GM23248 (cell line): ENCODE results near the gene PCDHGA6.

ENCODE experiments used
- EZH2 ChIP-seq: fragments of 200-600 bp; sonication (generic); IDR thresholded peaks from 2 replicates; pipeline ENCODE4 v1.6.1; 2018; ENCODE audit warnings: antibody characterized with exemption, mild to moderate bottlenecking; ENCODE audit not compliant: insufficient read depth, poor library complexity, severe bottlenecking
- EZH2phosphoT487 ChIP-seq: fragments of 200-600 bp; sonication (generic); IDR thresholded peaks from 2 replicates; pipeline ENCODE4 v1.6.1; 2018; ENCODE audit warnings: antibody characterized with exemption, moderate library complexity, mild to moderate bottlenecking, low read depth; ENCODE audit not compliant: insufficient read depth

DNA sequence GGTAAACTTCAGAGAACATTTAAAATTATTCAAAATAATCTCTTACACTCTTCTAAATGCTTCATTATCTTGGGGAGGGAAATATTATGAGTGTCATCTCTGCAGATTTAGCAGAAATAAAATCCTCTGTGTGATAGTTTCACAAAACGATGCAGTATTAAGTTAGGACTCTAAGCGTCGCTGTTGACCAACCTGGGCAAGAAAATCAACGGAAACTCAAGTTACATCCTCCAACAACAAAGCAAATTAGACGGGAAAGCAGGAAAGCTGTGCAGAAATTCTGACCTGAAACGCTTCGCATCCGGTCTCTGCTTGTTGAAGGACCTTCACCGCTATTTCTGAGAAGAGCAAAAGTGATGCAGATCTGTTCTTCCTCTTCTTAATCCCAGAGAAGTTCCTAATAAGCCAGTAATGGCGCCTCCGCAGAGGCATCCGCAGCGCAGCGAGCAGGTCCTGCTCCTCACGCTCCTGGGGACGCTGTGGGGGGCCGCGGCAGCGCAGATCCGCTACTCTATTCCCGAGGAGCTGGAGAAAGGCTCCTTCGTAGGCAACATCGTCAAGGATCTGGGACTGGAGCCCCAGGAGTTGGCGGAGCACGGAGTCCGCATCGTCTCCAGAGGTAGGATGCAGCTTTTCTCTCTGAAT is at the start of gene PCDHGA6:
- TF ChIP-seq EZH2 = no peak
- TF ChIP-seq EZH2phosphoT487 = no peak
